Measurements from ENCODE around the gene RNF40.

RNF40 gene

DNA sequence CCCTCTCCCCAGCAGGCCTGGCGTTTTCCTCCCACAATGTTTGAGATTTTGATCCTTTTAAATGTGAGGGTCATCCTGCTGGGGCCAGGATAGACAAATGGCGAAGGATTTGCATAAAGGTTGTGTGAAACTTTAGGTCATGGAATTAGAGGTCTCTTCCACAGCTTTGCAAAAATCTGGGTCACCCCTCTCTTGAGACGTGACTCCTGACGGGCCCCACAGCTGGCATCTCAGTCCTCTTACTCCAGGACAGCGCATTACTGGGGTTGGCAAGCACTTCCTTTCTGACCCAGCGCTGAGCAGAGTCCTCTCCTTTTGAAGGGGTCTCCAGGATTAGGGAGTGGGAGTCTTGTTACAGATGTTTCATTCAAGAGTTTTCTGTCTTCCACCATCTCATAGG lies 17.5 kb downstream of the RNF40 start:
- H3K9ac ChIP-seq (ENCODE audit: low read depth, low read length) = no peak overlapping the region
- H3K4me3 ChIP-seq (ENCODE audit: low read length) = no peak overlapping the region
- no peaks in the 10 kb centered on the region for H3K9me3 ChIP-seq (ENCODE audit: insufficient read depth, low read depth, low read length)
- peaks cover 34% of the 10 kb centered on the region for H3K36me3 ChIP-seq (ENCODE audit: insufficient read depth, low read depth, low read length)
- peaks cover 6% of the 10 kb centered on the region; the same call in 1 of the 2 replicates for H3K4me1 ChIP-seq (ENCODE audit: insufficient read depth, low read length)
- no peak overlapping the region for H3K27ac ChIP-seq (ENCODE audit: low read length)
- H3K27me3 ChIP-seq (ENCODE audit: insufficient read depth, low read length) = peaks cover 7% of the 10 kb centered on the region; the same call in 1 of the 2 replicates

- no peak overlapping the region for H3K9ac ChIP-seq (ENCODE audit: low read depth, low read length)
- no peak overlapping the region for H3K27ac ChIP-seq (ENCODE audit: low read length)
- peaks cover 6% of the 10 kb centered on the region; the same call in 1 of the 2 replicates for H3K4me1 ChIP-seq (ENCODE audit: insufficient read depth, low read length)
- H3K9me3 ChIP-seq (ENCODE audit: insufficient read depth, low read depth, low read length) = no peaks in the 10 kb centered on the region
- peaks cover 7% of the 10 kb centered on the region; the same call in 1 of the 2 replicates for H3K27me3 ChIP-seq (ENCODE audit: insufficient read depth, low read length)
- H3K36me3 ChIP-seq (ENCODE audit: insufficient read depth, low read depth, low read length) = peaks cover 32% of the 10 kb centered on the region
- no peak overlapping the region for H3K4me3 ChIP-seq (ENCODE audit: low read length)
Observed at GRCh38 chr16:30780021-30780420, 17.9 kb downstream of the RNF40 start.

DNA sequence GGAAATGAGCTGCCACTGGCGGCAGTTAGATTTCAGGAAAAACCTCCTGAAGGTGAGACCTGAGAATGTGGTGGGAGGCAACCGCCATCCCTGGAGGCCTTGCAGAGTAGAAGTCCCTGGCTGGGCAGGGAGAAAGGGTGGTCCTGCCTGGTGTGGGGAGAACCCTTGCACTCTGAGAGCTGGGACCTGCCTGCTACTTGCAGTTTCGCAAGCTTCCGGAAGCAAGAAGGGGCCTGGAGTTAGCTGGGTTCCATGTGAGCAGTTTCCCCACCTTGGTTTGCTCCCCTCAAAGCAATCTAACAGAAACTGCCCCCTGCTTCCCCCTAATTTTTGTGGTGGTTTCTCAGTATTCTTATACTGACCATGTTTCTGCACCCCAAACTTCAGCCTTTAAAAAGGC lies 18.4 kb downstream of the RNF40 start:
- no peak overlapping the region for H3K9ac ChIP-seq (ENCODE audit: low read depth, low read length)
- no peaks in the 10 kb centered on the region for H3K9me3 ChIP-seq (ENCODE audit: insufficient read depth, low read depth, low read length)
- no peak overlapping the region for H3K4me3 ChIP-seq (ENCODE audit: low read length)
- H3K27ac ChIP-seq (ENCODE audit: low read length) = no peak overlapping the region
- peaks cover 32% of the 10 kb centered on the region for H3K36me3 ChIP-seq (ENCODE audit: insufficient read depth, low read depth, low read length)
- H3K27me3 ChIP-seq (ENCODE audit: insufficient read depth, low read length) = peaks cover 7% of the 10 kb centered on the region; the same call in 1 of the 2 replicates
- H3K4me1 ChIP-seq (ENCODE audit: insufficient read depth, low read length) = peaks cover 6% of the 10 kb centered on the region; the same call in 1 of the 2 replicates

GRCh38 chr16:30782486-30783279 lies 20.6 kb downstream of the RNF40 start:
- Histone ChIP-seq H3K4me1 (ENCODE audit: insufficient read depth, low read length) (peaks cover 9% of the 10 kb centered on the region; the same call in 1 of the 2 replicates), H3K27me3 (ENCODE audit: insufficient read depth, low read length) (no peaks in the 10 kb centered on the region), H3K9me3 (ENCODE audit: insufficient read depth, low read depth, low read length) (no peaks in the 10 kb centered on the region), H3K27ac (ENCODE audit: low read length) (no peak overlapping the region), H3K4me3 (ENCODE audit: low read length) (no peak overlapping the region), H3K36me3 (ENCODE audit: insufficient read depth, low read depth, low read length) (peaks cover 32% of the 10 kb centered on the region), H3K9ac (ENCODE audit: low read depth, low read length) (no peak overlapping the region)

DNA sequence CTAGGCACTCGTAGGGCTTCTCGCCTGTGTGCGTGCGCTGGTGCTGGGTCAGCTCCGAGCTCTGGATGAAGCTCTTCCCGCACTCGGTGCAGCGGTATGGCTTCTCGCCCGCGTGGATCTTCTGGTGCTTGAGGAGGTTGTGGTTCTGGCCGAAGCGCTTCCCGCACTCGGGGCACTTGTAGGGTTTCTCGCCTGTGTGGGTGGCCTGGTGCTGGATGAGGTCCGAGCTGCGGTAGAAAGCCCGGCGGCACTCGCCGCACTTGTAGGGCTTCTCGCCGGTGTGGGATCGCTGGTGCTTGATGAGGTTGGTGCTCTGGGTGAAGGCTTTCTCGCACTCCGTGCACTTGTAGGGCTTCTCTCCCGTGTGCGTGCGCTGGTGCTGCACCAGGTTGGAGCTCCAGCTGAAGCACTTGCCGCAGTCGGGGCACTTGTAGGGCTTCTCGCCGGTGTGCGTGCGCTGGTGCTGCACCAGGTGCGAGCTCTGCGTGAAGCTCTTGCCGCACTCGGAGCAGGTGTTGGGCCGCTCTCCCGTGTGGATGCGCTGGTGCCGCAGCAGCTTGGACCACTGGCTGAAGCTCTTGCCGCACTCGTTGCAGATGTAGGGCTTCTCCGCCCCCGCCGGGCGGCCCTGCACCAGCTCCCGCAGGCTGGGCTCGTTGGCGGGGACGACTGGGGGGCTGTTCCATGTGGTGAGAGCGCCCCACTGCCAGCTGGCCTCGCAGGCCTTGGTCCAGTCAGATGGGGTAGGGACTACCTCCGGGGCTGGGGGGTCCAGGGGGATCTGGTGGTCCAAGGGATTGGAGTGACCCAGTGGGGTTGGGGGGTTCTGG lies 21.4 kb downstream of the RNF40 start:
- no peak overlapping the region for H3K27ac ChIP-seq (ENCODE audit: low read length)
- H3K27me3 ChIP-seq (ENCODE audit: insufficient read depth, low read length) = no peaks in the 10 kb centered on the region
- H3K4me3 ChIP-seq (ENCODE audit: low read length) = no peak overlapping the region
- H3K4me1 ChIP-seq (ENCODE audit: insufficient read depth, low read length) = peaks cover 11% of the 10 kb centered on the region; the same call in 1 of the 2 replicates
- peaks cover 32% of the 10 kb centered on the region for H3K36me3 ChIP-seq (ENCODE audit: insufficient read depth, low read depth, low read length)
- no peaks in the 10 kb centered on the region for H3K9me3 ChIP-seq (ENCODE audit: insufficient read depth, low read depth, low read length)
- H3K9ac ChIP-seq (ENCODE audit: low read depth, low read length) = no peak overlapping the region

DNA sequence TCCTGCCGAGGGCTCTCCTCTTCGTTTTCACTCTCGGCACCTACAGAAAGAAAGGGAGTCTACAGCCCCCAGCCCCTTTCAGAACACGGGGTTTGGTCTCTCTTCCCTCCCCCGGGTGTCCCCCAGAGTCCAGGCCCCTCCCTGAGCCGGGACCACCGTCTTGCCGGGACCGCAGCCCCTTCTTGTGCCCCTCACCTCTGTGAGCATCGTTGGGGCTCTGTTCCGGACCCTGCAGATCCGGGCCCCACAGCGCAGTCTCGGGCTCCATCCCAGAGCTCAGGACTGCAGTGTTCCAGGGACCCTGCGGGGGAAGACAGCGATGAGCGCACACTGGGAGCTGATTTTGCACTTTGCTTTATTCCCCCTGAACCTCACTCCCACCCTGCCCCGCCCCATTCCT lies 22.1 kb downstream of the RNF40 start:
- Histone ChIP-seq H3K4me1 (ENCODE audit: insufficient read depth, low read length) (peaks cover 5% of the 10 kb centered on the region; the same call in 1 of the 2 replicates), H3K27ac (ENCODE audit: low read length) (no peak overlapping the region), H3K4me3 (ENCODE audit: low read length) (no peak overlapping the region), H3K9me3 (ENCODE audit: insufficient read depth, low read depth, low read length) (no peaks in the 10 kb centered on the region), H3K27me3 (ENCODE audit: insufficient read depth, low read length) (no peaks in the 10 kb centered on the region), H3K9ac (ENCODE audit: low read depth, low read length) (no peak overlapping the region), H3K36me3 (ENCODE audit: insufficient read depth, low read depth, low read length) (peaks cover 32% of the 10 kb centered on the region)

DNA sequence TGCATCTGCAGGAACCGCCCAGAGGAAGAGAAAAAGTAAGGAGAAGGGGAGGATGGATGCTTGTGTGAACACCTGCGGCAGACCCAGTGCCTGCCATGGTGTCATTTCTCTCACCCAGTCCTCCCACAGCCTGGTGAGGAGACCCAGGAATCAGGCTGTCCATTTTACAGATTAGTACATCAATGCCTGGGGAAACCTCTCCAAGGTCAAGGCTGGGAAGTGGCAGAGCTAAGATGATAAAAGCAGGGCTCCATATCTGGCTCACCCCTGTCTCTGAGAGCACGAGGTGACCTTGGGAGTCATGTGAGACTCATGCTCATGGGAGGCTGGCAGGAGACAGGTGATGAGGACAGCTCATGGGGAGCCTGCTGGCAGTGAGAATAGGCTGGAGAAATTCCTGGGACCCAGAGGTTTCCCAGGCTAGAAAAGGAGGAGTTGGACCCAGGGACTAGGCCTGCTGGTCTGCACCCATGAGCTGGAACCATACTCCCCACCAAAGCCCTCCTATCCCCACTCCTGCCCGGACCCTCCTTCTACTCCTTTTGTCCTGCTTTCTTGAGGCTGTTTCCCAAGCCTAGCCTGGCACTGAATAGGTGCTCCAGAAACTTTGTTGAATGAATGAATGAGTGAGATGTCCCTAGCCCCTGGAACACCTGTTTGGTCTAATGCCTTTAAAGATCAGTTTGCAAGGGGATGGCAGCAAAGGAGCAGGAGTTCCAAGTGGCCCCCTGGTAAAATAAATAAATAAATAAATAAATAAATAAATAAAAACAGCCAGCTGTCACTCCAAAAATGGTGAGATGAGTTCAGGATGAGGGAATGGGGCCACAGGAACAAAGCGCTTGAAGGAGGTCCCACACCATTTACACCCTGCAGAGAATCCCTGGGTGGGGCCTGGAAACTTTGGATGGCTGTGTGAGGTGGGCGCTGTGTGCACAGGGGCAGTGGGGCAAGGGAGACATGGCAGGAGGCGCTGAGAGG lies 23.3 kb downstream of the RNF40 start:
- Histone ChIP-seq H3K36me3 (ENCODE audit: insufficient read depth, low read depth, low read length) (peaks cover 32% of the 10 kb centered on the region), H3K27ac (ENCODE audit: low read length) (no peak overlapping the region), H3K4me1 (ENCODE audit: insufficient read depth, low read length) (peaks cover 5% of the 10 kb centered on the region; the same call in 1 of the 2 replicates), H3K9ac (ENCODE audit: low read depth, low read length) (peak overlapping the region; percentile 83), H3K4me3 (ENCODE audit: low read length) (peak overlapping the region; percentile 91), H3K27me3 (ENCODE audit: insufficient read depth, low read length) (no peaks in the 10 kb centered on the region), H3K9me3 (ENCODE audit: insufficient read depth, low read depth, low read length) (no peaks in the 10 kb centered on the region)

GRCh38 chr16:30786115-30786935 lies 24.2 kb downstream of the RNF40 start:
- Histone ChIP-seq H3K4me1 (ENCODE audit: insufficient read depth, low read length) (peaks cover 5% of the 10 kb centered on the region; the same call in 1 of the 2 replicates), H3K4me3 (ENCODE audit: low read length) (peak overlapping the region; percentile 91), H3K27ac (ENCODE audit: low read length) (no peak overlapping the region), H3K9me3 (ENCODE audit: insufficient read depth, low read depth, low read length) (no peaks in the 10 kb centered on the region), H3K9ac (ENCODE audit: low read depth, low read length) (peak overlapping the region; percentile 95), H3K36me3 (ENCODE audit: insufficient read depth, low read depth, low read length) (peaks cover 26% of the 10 kb centered on the region), H3K27me3 (ENCODE audit: insufficient read depth, low read length) (no peaks in the 10 kb centered on the region)

DNA sequence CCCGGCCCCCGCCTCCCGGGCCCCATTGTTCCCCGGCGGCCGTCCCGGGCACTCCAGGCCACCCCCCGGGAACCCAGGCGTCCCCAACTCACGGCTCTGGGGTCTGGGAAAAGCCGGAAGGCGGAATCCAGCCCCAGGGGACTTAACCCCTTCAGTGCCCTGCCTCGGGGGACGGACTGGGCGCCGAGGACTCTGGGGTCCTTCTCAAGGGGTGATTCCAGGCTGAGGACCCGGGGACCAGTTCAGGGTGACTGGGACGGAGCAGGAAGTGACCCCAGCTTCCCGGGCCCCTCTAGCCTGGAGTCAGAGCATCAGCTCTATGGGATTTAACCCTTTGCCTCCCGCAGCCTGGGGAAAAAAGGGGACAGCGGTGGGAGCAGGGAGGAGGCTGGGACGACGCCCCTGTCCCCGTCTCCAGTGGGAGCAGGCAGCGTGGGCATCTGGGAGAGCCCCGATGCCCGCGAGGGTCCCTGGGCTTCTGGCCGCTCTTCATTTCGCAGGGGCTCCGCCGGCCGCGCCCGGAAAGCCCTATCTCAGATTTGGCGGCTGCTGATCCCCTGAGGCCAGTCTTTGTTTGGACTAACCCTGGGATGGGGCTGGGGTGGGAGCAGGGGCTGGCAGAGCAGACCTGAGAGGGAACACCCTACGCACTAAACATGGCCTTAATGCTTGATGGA lies 25.0 kb downstream of the RNF40 start, which contains the start of gene ZNF629:
TSS of gene ZNF629 (minus strand) at position 270 of the 677 bp plus-strand sequence. CDS start 2,723 bp downstream, outside the sequence.
- Histone ChIP-seq H3K4me1 (ENCODE audit: insufficient read depth, low read length) (peaks cover 5% of the 10 kb centered on the region; the same call in 1 of the 2 replicates), H3K4me3 (ENCODE audit: low read length) (peak within 1 kb of the TSS; percentile 91), H3K36me3 (ENCODE audit: insufficient read depth, low read depth, low read length) (peaks cover 19% of the 10 kb centered on the region), H3K27me3 (ENCODE audit: insufficient read depth, low read length) (no peaks in the 10 kb centered on the region), H3K9me3 (ENCODE audit: insufficient read depth, low read depth, low read length) (no peaks in the 10 kb centered on the region), H3K27ac (ENCODE audit: low read length) (peak within 1 kb of the TSS; percentile 96), H3K9ac (ENCODE audit: low read depth, low read length) (peak within 1 kb of the TSS; percentile 95)

Measured in iPS-20b (cell line).